LoVo (cell line): ENCODE results near the gene PPFIA1.
"Not testable (repeated sequence)": the region's sequence is repeated elsewhere in the genome, so short reads cannot be mapped to it uniquely, and the experiment has no call there.

Experiments
- DNase-seq: peaks from one replicate; pipeline ENCODE4 v3.0.0-alpha.2; 2016; ENCODE audit warnings: low spot score

Gene PPFIA1

GRCh38 chr11:70251659-70252321 is 18.7 kb upstream of the PPFIA1 start:
- no peak for DNase-seq

GRCh38 chr11:70252844-70253243 is 17.6 kb upstream of the PPFIA1 start:
- DNase-seq, result no peak

- no peak for DNase-seq
Measured at GRCh38 chr11:70255477-70256116, 14.9 kb upstream of the PPFIA1 start.

- not testable (repeated sequence) for DNase-seq
Measured at GRCh38 chr11:70259077-70259476, 11.4 kb upstream of the PPFIA1 start.

- no peak for DNase-seq
Measured at GRCh38 chr11:70262951-70263350, 7.5 kb upstream of the PPFIA1 start.

GRCh38 chr11:70263363-70263762 is 7.1 kb upstream of the PPFIA1 start:
- no peak for DNase-seq

GRCh38 chr11:70265341-70265740 is 5.1 kb upstream of the PPFIA1 start:
- DNase-seq, result no peak

GRCh38 chr11:70267405-70267950 is 3.0 kb upstream of the PPFIA1 start:
- DNase-seq, result no peak

GRCh38 chr11:70268526-70268925 is 2.0 kb upstream of the PPFIA1 start:
- no peak for DNase-seq

- peak; percentile 26 for DNase-seq
Measured at GRCh38 chr11:70270877-70271648, 573 bp downstream of the PPFIA1 start.

- no peak for DNase-seq
Measured at GRCh38 chr11:70271649-70271953, 1.1 kb downstream of the PPFIA1 start.

- DNase-seq, result no peak
Measured at GRCh38 chr11:70272009-70272408, 1.5 kb downstream of the PPFIA1 start.

GRCh38 chr11:70278994-70279393 is 8.5 kb downstream of the PPFIA1 start:
- no peak for DNase-seq

- no peak for DNase-seq
Measured at GRCh38 chr11:70281156-70281609, 10.7 kb downstream of the PPFIA1 start.

- DNase-seq, result no peak
Measured at GRCh38 chr11:70282012-70282411, 11.5 kb downstream of the PPFIA1 start.

GRCh38 chr11:70288721-70289120 is 18.2 kb downstream of the PPFIA1 start:
- DNase-seq, result no peak

- DNase-seq, result no peak
Measured at GRCh38 chr11:70289582-70289981, 19.1 kb downstream of the PPFIA1 start.

- DNase-seq, result no peak
Measured at GRCh38 chr11:70290361-70291065, 20.0 kb downstream of the PPFIA1 start.

- DNase-seq, result no peak
Measured at GRCh38 chr11:70292166-70292565, 21.7 kb downstream of the PPFIA1 start.

- no peak for DNase-seq
Measured at GRCh38 chr11:70292863-70293262, 22.4 kb downstream of the PPFIA1 start.

- not testable (repeated sequence) for DNase-seq
Measured at GRCh38 chr11:70295166-70295565, 24.7 kb downstream of the PPFIA1 start.

- no peak for DNase-seq
Measured at GRCh38 chr11:70296681-70297080, 26.2 kb downstream of the PPFIA1 start.
